ENCODE data around the gene GNAQ.

- TF ChIP-seq, protein P1, sequence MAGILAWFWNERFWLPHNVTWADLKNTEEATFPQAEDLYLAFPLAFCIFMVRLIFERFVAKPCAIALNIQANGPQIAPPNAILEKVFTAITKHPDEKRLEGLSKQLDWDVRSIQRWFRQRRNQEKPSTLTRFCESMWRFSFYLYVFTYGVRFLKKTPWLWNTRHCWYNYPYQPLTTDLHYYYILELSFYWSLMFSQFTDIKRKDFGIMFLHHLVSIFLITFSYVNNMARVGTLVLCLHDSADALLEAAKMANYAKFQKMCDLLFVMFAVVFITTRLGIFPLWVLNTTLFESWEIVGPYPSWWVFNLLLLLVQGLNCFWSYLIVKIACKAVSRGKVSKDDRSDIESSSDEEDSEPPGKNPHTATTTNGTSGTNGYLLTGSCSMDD (CRISPR knock-in tag; IDR thresholded peaks at IDR 0.05), result no peak
- TF ChIP-seq POLR2A (IDR thresholded peaks at IDR 0.05; ENCODE audit: insufficient read depth in 1 of 2, low read depth in 2 of 2, low read length in 2 of 2) (no peak), MTA1 (CRISPR knock-in tag; IDR thresholded peaks at IDR 0.05; ENCODE audit: borderline replicate concordance) (no peak), HNRNPH1 (optimal IDR thresholded peaks at IDR 0.05; ENCODE audit: low read depth, low read length) (no peak), HMGA1 (CRISPR knock-in tag; conservative IDR thresholded peaks at IDR 0.05) (no peak), ATF2 (CRISPR knock-in tag; IDR thresholded peaks at IDR 0.05) (no peak), MYC (CRISPR knock-in tag; IDR thresholded peaks at IDR 0.05; ENCODE audit: borderline replicate concordance) (no peak), CTCF (CRISPR knock-in tag; IDR thresholded peaks at IDR 0.05) (no peak), ELF1 (CRISPR knock-in tag; IDR thresholded peaks at IDR 0.05) (no peak), SIN3A (IDR thresholded peaks at IDR 0.05; ENCODE audit: borderline replicate concordance, low read depth, low read length) (no peak), AKAP8 (CRISPR knock-in tag; IDR thresholded peaks at IDR 0.05) (no peak), IKZF1 (IDR thresholded peaks at IDR 0.05) (no peak)
- TF ChIP-seq, protein P2, sequence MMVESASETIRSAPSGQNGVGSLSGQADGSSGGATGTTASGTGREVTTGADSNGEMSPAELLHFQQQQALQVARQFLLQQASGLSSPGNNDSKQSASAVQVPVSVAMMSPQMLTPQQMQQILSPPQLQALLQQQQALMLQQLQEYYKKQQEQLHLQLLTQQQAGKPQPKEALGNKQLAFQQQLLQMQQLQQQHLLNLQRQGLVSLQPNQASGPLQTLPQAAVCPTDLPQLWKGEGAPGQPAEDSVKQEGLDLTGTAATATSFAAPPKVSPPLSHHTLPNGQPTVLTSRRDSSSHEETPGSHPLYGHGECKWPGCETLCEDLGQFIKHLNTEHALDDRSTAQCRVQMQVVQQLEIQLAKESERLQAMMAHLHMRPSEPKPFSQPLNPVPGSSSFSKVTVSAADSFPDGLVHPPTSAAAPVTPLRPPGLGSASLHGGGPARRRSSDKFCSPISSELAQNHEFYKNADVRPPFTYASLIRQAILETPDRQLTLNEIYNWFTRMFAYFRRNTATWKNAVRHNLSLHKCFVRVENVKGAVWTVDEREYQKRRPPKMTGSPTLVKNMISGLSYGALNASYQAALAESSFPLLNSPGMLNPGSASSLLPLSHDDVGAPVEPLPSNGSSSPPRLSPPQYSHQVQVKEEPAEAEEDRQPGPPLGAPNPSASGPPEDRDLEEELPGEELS (CRISPR knock-in tag; IDR thresholded peaks at IDR 0.05), result no peak
These were observed 40.4 kb downstream of the GNAQ start for GRCh38 chr9:77991191-77991590.

Data from HepG2 (cell line).